CD14-positive monocyte (primary cell): ENCODE data around the gene OAF. TPM values are rescaled to one million over a fixed set of nuclear protein-coding genes. Genes with fewer than 3 reads are reported as not detected.

Experiments
- DNase-seq, 3 donors: peaks; one replicate each; pipeline ENCODE4 v3.0.0-alpha.2; 2011 to 2022
- H2AFZ ChIP-seq: 2 replicates; pipeline ENCODE4 v1.6.0; 2012; ENCODE audit warnings: mild to moderate bottlenecking, low read depth, low read length, inconsistent platforms; ENCODE audit not compliant: insufficient read depth, poor library complexity, severe bottlenecking
- H3K27ac ChIP-seq, 2 donors: 1 replicate in 1 of 2; 2 replicates in 1 of 2; pipeline ENCODE4 v1.5.1; 2012 to 2013; ENCODE audit warnings: low read length in 2 of 2, control low read depth in 1 of 2, inconsistent platforms in 1 of 2, low read depth in 1 of 2, mild to moderate bottlenecking in 1 of 2
- H3K27me3 ChIP-seq, 2 donors: one replicate each; pipeline versions ENCODE4 v1.6.0 to v1.6.1; 2011 to 2013; ENCODE audit warnings: low read length in 2 of 2; ENCODE audit not compliant: control insufficient read depth in 2 of 2, insufficient read depth in 2 of 2
- H3K36me3 ChIP-seq, 2 donors: replicated peaks in 1 of 2; 1 replicate in 1 of 2; 2 replicates in 1 of 2; pipeline versions ENCODE4 v1.5.1 to v1.6.1; 2012 to 2013; ENCODE audit warnings: low read length in 2 of 2, control low read depth in 1 of 2, inconsistent platforms in 1 of 2, mild to moderate bottlenecking in 1 of 2; ENCODE audit not compliant: insufficient read depth in 2 of 2, control insufficient read depth in 1 of 2
- H3K4me1 ChIP-seq, 2 donors: 1 replicate in 1 of 2; 2 replicates in 1 of 2; pipeline versions ENCODE4 v1.5.1 to v1.6.1; 2012 to 2013; ENCODE audit warnings: low read length in 2 of 2, control low read depth in 1 of 2, inconsistent platforms in 1 of 2, mild to moderate bottlenecking in 1 of 2, moderate library complexity in 1 of 2; ENCODE audit not compliant: insufficient read depth in 2 of 2, control insufficient read depth in 1 of 2
- H3K4me2 ChIP-seq: replicated peaks from 2 replicates; pipeline ENCODE3; 2012; ENCODE audit warnings: low read length, moderate library complexity, mild to moderate bottlenecking; ENCODE audit not compliant: poor library complexity, severe bottlenecking; ENCODE audit errors: extremely low read depth
- H3K4me3 ChIP-seq, 3 experiments: fragments of 200-600 bp in 1 of 3; sonication (generic) in 1 of 3; replicated peaks in 1 of 3; 1 replicate in 2 of 3; 2 replicates in 1 of 3; pipeline ENCODE4 v1.5.1; 2011 to 2013; ENCODE audit warnings: low read length in 3 of 3, mild to moderate bottlenecking in 3 of 3, control low read depth in 2 of 3, low read depth in 2 of 3, inconsistent platforms in 1 of 3, moderate library complexity in 1 of 3
- H3K79me2 ChIP-seq: 2 replicates; pipeline ENCODE4 v1.6.0; 2012; ENCODE audit warnings: mild to moderate bottlenecking, control low read depth, inconsistent platforms, low read length, moderate library complexity; ENCODE audit not compliant: insufficient read depth
- H3K9ac ChIP-seq: 2 replicates; pipeline ENCODE4 v1.6.0; 2017; ENCODE audit warnings: low read length, mild to moderate bottlenecking; ENCODE audit not compliant: insufficient read depth, poor library complexity, severe bottlenecking
- H3K9me3 ChIP-seq, 2 donors: replicated peaks in 1 of 2; 1 replicate in 1 of 2; 2 replicates in 1 of 2; pipeline versions ENCODE4 v1.5.1 to v1.6.1; 2012 to 2013; ENCODE audit warnings: low read length in 2 of 2, control low read depth in 1 of 2; ENCODE audit not compliant: control insufficient read depth in 1 of 2, insufficient read depth in 1 of 2
- H4K20me1 ChIP-seq: 2 replicates; pipeline ENCODE4 v1.6.0; 2012; ENCODE audit warnings: mild to moderate bottlenecking, low read length, control low read depth, moderate library complexity; ENCODE audit not compliant: insufficient read depth
- H3K27ac Mint-ChIP-seq, 7 donors: one replicate each; pipeline ENCODE4 v1.8.0; 2020; ENCODE audit warnings: mild to moderate bottlenecking in 7 of 7, mixed read lengths in 7 of 7, moderate library complexity in 6 of 7, inconsistent platforms in 2 of 7
- H3K27me3 Mint-ChIP-seq, 3 donors: one replicate each; pipeline ENCODE4 v1.8.0; 2021 to 2022; ENCODE audit warnings: low read depth in 3 of 3, mild to moderate bottlenecking in 3 of 3, mixed read lengths in 3 of 3, moderate library complexity in 3 of 3, inconsistent platforms in 1 of 3
- H3K36me3 Mint-ChIP-seq, 2 donors: one replicate each; pipeline ENCODE4 v1.8.0; 2020; ENCODE audit warnings: mixed read lengths in 2 of 2, inconsistent platforms in 1 of 2, mild to moderate bottlenecking in 1 of 2
- H3K4me1 Mint-ChIP-seq: one replicate; pipeline ENCODE4 v1.8.0; 2020; ENCODE audit warnings: mild to moderate bottlenecking, mixed read lengths
- H3K4me3 Mint-ChIP-seq, 2 donors: one replicate each; pipeline ENCODE4 v1.8.0; 2020; ENCODE audit warnings: mild to moderate bottlenecking in 2 of 2, mixed read lengths in 2 of 2, moderate library complexity in 1 of 2
- H3K9me3 Mint-ChIP-seq, 7 donors: one replicate each; pipeline ENCODE4 v1.8.0; 2020 to 2022; ENCODE audit warnings: mixed read lengths in 7 of 7, mild to moderate bottlenecking in 6 of 7, moderate library complexity in 6 of 7, inconsistent platforms in 2 of 7
- WGBS: methylation state at CpG from one replicate; pipeline ENCODE4 v1.1.5; 2013; ENCODE audit warnings: missing lambda C conversion rate; ENCODE audit not compliant: insufficient coverage; 5-methylcytosine and 5-hydroxymethylcytosine counted together
- intact Hi-C, 2 donors: fragments of 100-400 bp; cut with micrococcal nuclease; formaldehyde crosslinking; loops; one replicate each; pipeline versions ENCODE4 v1.15.0 to v1.15.1; 2023
- polyA plus RNA-seq, 3 donors: library from polyadenylated mRNA; depleted of rRNA in 1 of 3; unstranded in 2 of 3; stranded (reverse) in 1 of 3; fragments of 300-500 nt in 2 of 3; fragments of >200 nt in 1 of 3; fragmentation: Illumina TruSeq in 2 of 3; gene quantifications; 1 replicate in 2 of 3; 2 replicates in 1 of 3; pipeline ENCODE4 v1.2.3, GENCODE V29; 2012 to 2021
- TF ChIP-seq, protein P1 (sequence below): fragments of 200-600 bp; IDR thresholded peaks from one replicate; pipeline ENCODE4 v1.8.0; 2022; ENCODE audit warnings: antibody characterized with exemption, mild to moderate bottlenecking

Gene OAF
- polyA plus RNA-seq, 3 donors: 31.5 to 57.2 (median 49.2) TPM

DNA sequence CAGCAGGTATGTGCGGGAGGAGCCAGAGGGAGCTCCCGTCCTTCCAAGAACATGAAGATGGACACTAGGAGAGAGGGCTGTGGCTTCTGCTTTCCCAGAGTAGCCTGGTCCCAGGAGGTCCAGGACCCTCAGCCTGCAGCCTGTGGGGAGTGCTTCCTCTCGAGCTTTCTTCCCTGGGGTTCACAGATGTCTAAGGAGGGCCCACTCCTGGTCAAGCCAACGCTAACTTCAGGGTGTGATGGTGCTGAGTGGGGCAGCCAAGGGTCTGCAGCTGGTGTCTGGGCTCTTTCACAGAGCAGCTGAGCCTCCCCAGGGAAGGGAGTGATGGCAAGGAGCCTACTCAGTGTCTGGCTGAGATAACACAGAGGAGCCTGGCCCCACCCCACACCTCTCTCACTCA lies 32.4 kb downstream of the OAF start:
- WGBS: 100% methylated on average over 2 of the region's 4 CpGs

GRCh38 chr11:120244476-120245365 lies 33.9 kb downstream of the OAF start:
- peaks cover 0 to 8% (median 2%) of the 10 kb centered on the region in 7 donors for H3K9me3 Mint-ChIP-seq
- no peaks in the 10 kb centered on the region for H3K36me3 Mint-ChIP-seq
- H3K27me3 Mint-ChIP-seq: peaks cover 46 to 77% (median 62%) of the 10 kb centered on the region in 3 donors
- Histone ChIP-seq H3K79me2 (no peaks in the 10 kb centered on the region), H3K27ac (no peak overlapping the region), H3K4me3 (no peak overlapping the region), H3K9me3 (peaks cover 0 to under 1% of the 10 kb centered on the region in 2 donors), H2AFZ (no peak overlapping the region), H3K27me3 (peaks cover 15 to 59% of the 10 kb centered on the region in 2 donors), H3K36me3 (no peaks in the 10 kb centered on the region), H4K20me1 (no peaks in the 10 kb centered on the region), H3K4me2 (no peak overlapping the region), H3K4me1 (no peaks in the 10 kb centered on the region), H3K9ac (no peak overlapping the region)
- H3K4me3 Mint-ChIP-seq: no peak overlapping the region
- no peak for DNase-seq
- peak overlapping the region in 1 of 7 donors; percentile 79 for H3K27ac Mint-ChIP-seq
- intact Hi-C loops: no loop called here
- TF ChIP-seq, protein P1, sequence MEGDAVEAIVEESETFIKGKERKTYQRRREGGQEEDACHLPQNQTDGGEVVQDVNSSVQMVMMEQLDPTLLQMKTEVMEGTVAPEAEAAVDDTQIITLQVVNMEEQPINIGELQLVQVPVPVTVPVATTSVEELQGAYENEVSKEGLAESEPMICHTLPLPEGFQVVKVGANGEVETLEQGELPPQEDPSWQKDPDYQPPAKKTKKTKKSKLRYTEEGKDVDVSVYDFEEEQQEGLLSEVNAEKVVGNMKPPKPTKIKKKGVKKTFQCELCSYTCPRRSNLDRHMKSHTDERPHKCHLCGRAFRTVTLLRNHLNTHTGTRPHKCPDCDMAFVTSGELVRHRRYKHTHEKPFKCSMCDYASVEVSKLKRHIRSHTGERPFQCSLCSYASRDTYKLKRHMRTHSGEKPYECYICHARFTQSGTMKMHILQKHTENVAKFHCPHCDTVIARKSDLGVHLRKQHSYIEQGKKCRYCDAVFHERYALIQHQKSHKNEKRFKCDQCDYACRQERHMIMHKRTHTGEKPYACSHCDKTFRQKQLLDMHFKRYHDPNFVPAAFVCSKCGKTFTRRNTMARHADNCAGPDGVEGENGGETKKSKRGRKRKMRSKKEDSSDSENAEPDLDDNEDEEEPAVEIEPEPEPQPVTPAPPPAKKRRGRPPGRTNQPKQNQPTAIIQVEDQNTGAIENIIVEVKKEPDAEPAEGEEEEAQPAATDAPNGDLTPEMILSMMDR: no peak
- 78% methylated on average over 8 of the region's 13 CpGs for WGBS
- no peaks in the 10 kb centered on the region for H3K4me1 Mint-ChIP-seq

More for the DNA sequence above, 32.4 kb downstream of the OAF start:
- Histone ChIP-seq H3K27me3 (peaks cover 24 to 63% of the 10 kb centered on the region in 2 donors), H3K9me3 (peaks cover 0 to 7% of the 10 kb centered on the region in 2 donors), H4K20me1 (no peaks in the 10 kb centered on the region), H3K27ac (no peak overlapping the region), H3K79me2 (no peaks in the 10 kb centered on the region), H3K9ac (no peak overlapping the region), H2AFZ (no peak overlapping the region), H3K4me2 (no peak overlapping the region), H3K36me3 (no peaks in the 10 kb centered on the region), H3K4me3 (no peak overlapping the region), H3K4me1 (no peaks in the 10 kb centered on the region)
- no peak overlapping the region for H3K27ac Mint-ChIP-seq
- TF ChIP-seq, protein P1: no peak
- intact Hi-C loops: no loop called here
- no peaks in the 10 kb centered on the region for H3K36me3 Mint-ChIP-seq
- H3K27me3 Mint-ChIP-seq: peaks cover 55 to 79% (median 69%) of the 10 kb centered on the region in 3 donors
- H3K4me3 Mint-ChIP-seq: no peak overlapping the region
- H3K4me1 Mint-ChIP-seq: no peaks in the 10 kb centered on the region
- DNase-seq: no peak
- peaks cover 0 to 8% (median 2%) of the 10 kb centered on the region in 7 donors for H3K9me3 Mint-ChIP-seq
